NCI-H2081 treated with DMSO at 0.1 percent for 48 hours (cell line): ENCODE data around the gene VSIR.

Experiments used
- DNase-seq: peaks from one replicate; lab custom pipeline; 2025; lab: John Stamatoyannopoulos, UW

Gene VSIR

GRCh38 chr10:71727738-71728737, 45.3 kb downstream of the VSIR start:
- DNase-seq, result no peak

- DNase-seq, result no peak
Observed at GRCh38 chr10:71727105-71727737, 46.1 kb downstream of the VSIR start.

- DNase-seq, result no peak
Observed at GRCh38 chr10:71726580-71727104, 46.7 kb downstream of the VSIR start.

- DNase-seq, result no peak
Observed at GRCh38 chr10:71725998-71726579, 47.2 kb downstream of the VSIR start.

- DNase-seq, result no peak
Observed at GRCh38 chr10:71725249-71725648, 48.1 kb downstream of the VSIR start.

- DNase-seq, result no peak
Observed at GRCh38 chr10:71724539-71724938, 48.8 kb downstream of the VSIR start.

GRCh38 chr10:71723311-71723710, 50.0 kb downstream of the VSIR start:
- DNase-seq, result no peak

- DNase-seq, result no peak
Observed at GRCh38 chr10:71722849-71723248, 50.5 kb downstream of the VSIR start.

- DNase-seq, result no peak
Observed at GRCh38 chr10:71721313-71721712, 52.0 kb downstream of the VSIR start.

- DNase-seq, result no peak
Observed at GRCh38 chr10:71720288-71720687, 53.0 kb downstream of the VSIR start.

GRCh38 chr10:71719464-71720201, 53.7 kb downstream of the VSIR start, which contains the start of gene C10orf105:
Gene C10orf105 (minus strand): TSS chr10:71719778. CDS start chr10:71716337, 3,441 bp downstream.
- no peak for DNase-seq

- DNase-seq, result no peak
Observed at GRCh38 chr10:71719042-71719441, 54.3 kb downstream of the VSIR start.

- no peak for DNase-seq
Observed at GRCh38 chr10:71718165-71718698, 55.1 kb downstream of the VSIR start.

GRCh38 chr10:71717551-71717951, 55.8 kb downstream of the VSIR start:
- DNase-seq, result no peak

- DNase-seq, result no peak
Observed at GRCh38 chr10:71717056-71717455, 56.3 kb downstream of the VSIR start.

- DNase-seq, result no peak
Observed at GRCh38 chr10:71716426-71716825, 56.9 kb downstream of the VSIR start.

- DNase-seq, result no peak
Observed at GRCh38 chr10:71715860-71716259, 57.5 kb downstream of the VSIR start.

GRCh38 chr10:71715026-71715425, 58.3 kb downstream of the VSIR start:
- no peak for DNase-seq

- no peak for DNase-seq
Observed at GRCh38 chr10:71714592-71714991, 58.7 kb downstream of the VSIR start.

- DNase-seq, result no peak
Observed at GRCh38 chr10:71714031-71714410, 59.3 kb downstream of the VSIR start.
